ENCODE results near the gene HPS1.

Gene HPS1

GRCh38 chr10:98399784-98400183 lies 47.0 kb downstream of the HPS1 start:
- H3K9me3 ChIP-seq (replicated peaks; ENCODE audit: insufficient read depth, low read length) = no peaks in the 10 kb centered on the region
- no peak overlapping the region for H3K27ac ChIP-seq (ENCODE audit: low read length)

GRCh38 chr10:98397089-98397600 lies 49.6 kb downstream of the HPS1 start:
- no peaks in the 10 kb centered on the region for H3K9me2 ChIP-seq (replicated peaks; ENCODE audit: insufficient read depth, low read length)
- no peaks in the 10 kb centered on the region for H3K9me3 ChIP-seq (replicated peaks; ENCODE audit: insufficient read depth, low read length)
- TF ChIP-seq, protein P1, sequence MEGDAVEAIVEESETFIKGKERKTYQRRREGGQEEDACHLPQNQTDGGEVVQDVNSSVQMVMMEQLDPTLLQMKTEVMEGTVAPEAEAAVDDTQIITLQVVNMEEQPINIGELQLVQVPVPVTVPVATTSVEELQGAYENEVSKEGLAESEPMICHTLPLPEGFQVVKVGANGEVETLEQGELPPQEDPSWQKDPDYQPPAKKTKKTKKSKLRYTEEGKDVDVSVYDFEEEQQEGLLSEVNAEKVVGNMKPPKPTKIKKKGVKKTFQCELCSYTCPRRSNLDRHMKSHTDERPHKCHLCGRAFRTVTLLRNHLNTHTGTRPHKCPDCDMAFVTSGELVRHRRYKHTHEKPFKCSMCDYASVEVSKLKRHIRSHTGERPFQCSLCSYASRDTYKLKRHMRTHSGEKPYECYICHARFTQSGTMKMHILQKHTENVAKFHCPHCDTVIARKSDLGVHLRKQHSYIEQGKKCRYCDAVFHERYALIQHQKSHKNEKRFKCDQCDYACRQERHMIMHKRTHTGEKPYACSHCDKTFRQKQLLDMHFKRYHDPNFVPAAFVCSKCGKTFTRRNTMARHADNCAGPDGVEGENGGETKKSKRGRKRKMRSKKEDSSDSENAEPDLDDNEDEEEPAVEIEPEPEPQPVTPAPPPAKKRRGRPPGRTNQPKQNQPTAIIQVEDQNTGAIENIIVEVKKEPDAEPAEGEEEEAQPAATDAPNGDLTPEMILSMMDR (IDR thresholded peaks at IDR 0.05; ENCODE audit: low read length) = no peak
- no peak for TF ChIP-seq EZH2 (optimal IDR thresholded peaks at IDR 0.05; ENCODE audit: low read depth, low read length)
- no peak for TF ChIP-seq EZH2phosphoT487 (IDR thresholded peaks at IDR 0.05; ENCODE audit: low read length)
- no peak for DNase-seq
- H4K20me1 ChIP-seq (ENCODE audit: insufficient read depth, low read length) = no peaks in the 10 kb centered on the region
- H3K27ac ChIP-seq (ENCODE audit: low read length) = no peak overlapping the region
- H3K4me2 ChIP-seq (ENCODE audit: low read depth, low read length) = no peak overlapping the region
- H3K79me2 ChIP-seq (ENCODE audit: low read length) = no peaks in the 10 kb centered on the region
- no peaks in the 10 kb centered on the region for H3K36me3 ChIP-seq (replicated peaks; ENCODE audit: insufficient read depth, low read length)
- H3K4me1 ChIP-seq (ENCODE audit: low read length) = no peaks in the 10 kb centered on the region
- H3K27me3 ChIP-seq (replicated peaks; ENCODE audit: insufficient read depth, low read length) = no peaks in the 10 kb centered on the region
- H3F3A ChIP-seq (ENCODE audit: insufficient read depth, low read length) = no peaks in the 10 kb centered on the region
- H3K4me3 ChIP-seq (ENCODE audit: low read length) = no peak overlapping the region
- H2AFZ ChIP-seq (ENCODE audit: low read length) = no peak overlapping the region
- no peak overlapping the region for H3K9ac ChIP-seq (ENCODE audit: low read length)

More at GRCh38 chr10:98399784-98400183, 47.0 kb downstream of the HPS1 start:
- Histone ChIP-seq H3F3A (ENCODE audit: insufficient read depth, low read length) (no peaks in the 10 kb centered on the region), H3K36me3 (replicated peaks; ENCODE audit: insufficient read depth, low read length) (no peaks in the 10 kb centered on the region), H2AFZ (ENCODE audit: low read length) (no peak overlapping the region), H3K9ac (ENCODE audit: low read length) (no peak overlapping the region), H3K27me3 (replicated peaks; ENCODE audit: insufficient read depth, low read length) (no peaks in the 10 kb centered on the region), H3K9me2 (replicated peaks; ENCODE audit: insufficient read depth, low read length) (no peaks in the 10 kb centered on the region), H4K20me1 (ENCODE audit: insufficient read depth, low read length) (no peaks in the 10 kb centered on the region), H3K4me2 (ENCODE audit: low read depth, low read length) (no peak overlapping the region), H3K4me3 (ENCODE audit: low read length) (no peak overlapping the region), H3K79me2 (ENCODE audit: low read length) (no peaks in the 10 kb centered on the region), H3K4me1 (ENCODE audit: low read length) (peaks cover 4% of the 10 kb centered on the region)
- DNase-seq = no peak
- TF ChIP-seq EZH2phosphoT487 (IDR thresholded peaks at IDR 0.05; ENCODE audit: low read length) = no peak
- TF ChIP-seq, protein P1 (IDR thresholded peaks at IDR 0.05; ENCODE audit: low read length) = no peak
- TF ChIP-seq EZH2 (optimal IDR thresholded peaks at IDR 0.05; ENCODE audit: low read depth, low read length) = no peak

DNA sequence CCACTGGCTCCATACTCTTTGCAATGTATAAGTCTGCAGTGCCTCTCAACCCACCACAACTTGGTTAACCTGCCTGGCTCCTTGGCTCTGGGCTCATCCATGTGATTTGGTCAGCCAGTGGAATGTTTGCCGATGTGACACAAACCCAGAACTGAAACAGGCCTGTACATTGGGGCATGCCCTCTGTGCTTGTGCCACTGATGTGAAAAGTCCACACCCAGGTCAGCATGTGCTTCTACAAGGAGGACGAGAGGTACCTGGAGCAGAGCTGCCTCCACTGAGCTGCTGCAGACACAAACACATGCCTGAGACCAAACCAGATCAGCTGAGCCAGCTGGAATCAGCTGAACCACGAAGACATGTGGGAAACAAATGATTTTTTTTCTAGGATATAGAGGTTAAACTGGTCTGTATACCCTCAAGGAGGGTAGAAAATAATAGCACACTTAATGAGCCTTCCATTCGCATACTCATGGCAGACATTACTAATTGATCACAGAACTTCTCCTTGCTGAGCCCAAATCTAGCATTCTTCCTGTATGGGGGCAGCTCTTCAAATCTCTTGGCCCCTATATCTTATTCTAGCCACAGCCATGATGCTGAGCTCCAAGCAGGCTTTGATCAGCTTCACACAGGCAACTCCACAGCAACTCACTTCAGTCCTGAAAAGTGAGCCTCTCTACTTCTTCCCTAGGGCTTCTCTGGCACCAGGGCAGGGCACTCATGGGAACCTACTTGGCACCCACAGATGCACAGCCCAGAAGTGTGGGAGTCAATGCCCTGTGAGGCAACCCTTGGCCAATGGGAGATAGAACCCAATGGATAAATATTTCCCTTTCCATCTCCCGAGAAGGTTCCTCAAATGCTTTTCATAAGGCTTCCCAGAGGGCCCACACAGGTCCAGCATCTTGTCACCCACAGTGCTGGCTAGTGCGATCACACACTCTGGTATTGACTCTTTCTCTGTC lies 50.4 kb downstream of the HPS1 start:
- Histone ChIP-seq H3K27ac (ENCODE audit: low read length) (no peak overlapping the region), H3K36me3 (replicated peaks; ENCODE audit: insufficient read depth, low read length) (no peaks in the 10 kb centered on the region), H3K9ac (ENCODE audit: low read length) (no peak overlapping the region), H3F3A (ENCODE audit: insufficient read depth, low read length) (no peaks in the 10 kb centered on the region), H3K4me1 (ENCODE audit: low read length) (no peaks in the 10 kb centered on the region), H4K20me1 (ENCODE audit: insufficient read depth, low read length) (no peaks in the 10 kb centered on the region), H3K4me2 (ENCODE audit: low read depth, low read length) (no peak overlapping the region), H3K9me3 (replicated peaks; ENCODE audit: insufficient read depth, low read length) (no peaks in the 10 kb centered on the region), H3K9me2 (replicated peaks; ENCODE audit: insufficient read depth, low read length) (no peaks in the 10 kb centered on the region), H3K27me3 (replicated peaks; ENCODE audit: insufficient read depth, low read length) (no peaks in the 10 kb centered on the region), H2AFZ (ENCODE audit: low read length) (no peak overlapping the region), H3K4me3 (ENCODE audit: low read length) (no peak overlapping the region), H3K79me2 (ENCODE audit: low read length) (no peaks in the 10 kb centered on the region)
- TF ChIP-seq, protein P1 (IDR thresholded peaks at IDR 0.05; ENCODE audit: low read length) = no peak
- no peak for TF ChIP-seq EZH2phosphoT487 (IDR thresholded peaks at IDR 0.05; ENCODE audit: low read length)
- TF ChIP-seq EZH2 (optimal IDR thresholded peaks at IDR 0.05; ENCODE audit: low read depth, low read length) = no peak
- no peak for DNase-seq

All from MM.1S (cell line).